GM12878 (cell line): ENCODE results near the gene CDO1. TPM values are rescaled to one million over a fixed set of nuclear protein-coding genes. Genes with fewer than 3 reads are reported as not detected.

ENCODE experiments used
- ATAC-seq: fragments of 200-7000 bp; cut with Tn5 transposase; 3 replicates; pipeline ENCODE4 v1.9.1; 2020; ENCODE audit warnings: mild to moderate bottlenecking, moderate library complexity
- BruUV-seq: library from RNA; stranded (reverse); fragments of 400-500 nt; replicated peaks from 2 replicates; lab custom pipeline; 2021; lab: Mats Ljungman, UMichigan
- CTCF ChIA-PET: fragments of 300-600 bp; sonication (Branson Sonifier 250); formaldehyde crosslinking; extraction: SDS; loops from one replicate; lab custom pipeline; 2021; ENCODE audit warnings: inconsistent platforms; lab: Yijun Ruan, JAX
- POLR2A ChIA-PET: fragments of 350-600 bp; formaldehyde crosslinking; extraction: SDS; loops from one replicate; lab custom pipeline; 2021; ENCODE audit warnings: inconsistent platforms; lab: Charles Lee
- RAD21 ChIA-PET: fragments of 300-600 bp; sonication (Branson Sonifier 250); formaldehyde crosslinking; loops from one replicate; lab custom pipeline; 2023; ENCODE audit warnings: antibody characterized with exemption; ENCODE audit not compliant: unreplicated experiment; lab: Charles Lee
- SMC1A ChIA-PET: fragments of 300-600 bp; sonication (Branson Sonifier 250); formaldehyde crosslinking; loops from one replicate; lab custom pipeline; 2023; ENCODE audit not compliant: unreplicated experiment, uncharacterized antibody; lab: Charles Lee
- DNase-seq: peaks from one replicate; pipeline ENCODE4 v3.0.0-alpha.2; 2011; ENCODE audit warnings: low read depth, low spot score
- FAIRE-seq: peaks from 3 replicates; lab custom pipeline; 2011; peaks lifted over from hg19 to GRCh38; lab: Jason Lieb, UNC
- H2AFZ ChIP-seq: 2 replicates; pipeline ENCODE4 v1.6.0; 2011; ENCODE audit warnings: low read depth, low read length, control low read depth; ENCODE audit not compliant: control insufficient read depth
- H3K27ac ChIP-seq: 2 replicates; pipeline ENCODE4 v1.5.1; 2011; ENCODE audit warnings: control low read depth; ENCODE audit not compliant: control insufficient read depth, insufficient read depth
- H3K27me3 ChIP-seq, 2 experiments: replicated peaks in 1 of 2; 2 replicates each; pipeline versions ENCODE4 v1.6.0 to v1.6.1; 2011; ENCODE audit warnings: low read length in 1 of 2; ENCODE audit not compliant: control insufficient read depth in 2 of 2, insufficient read depth in 2 of 2
- H3K36me3 ChIP-seq, 2 experiments: 2 replicates each; pipeline ENCODE4 v1.5.1; 2011; ENCODE audit warnings: low read length in 1 of 2; ENCODE audit not compliant: control insufficient read depth in 2 of 2, insufficient read depth in 2 of 2
- H3K4me1 ChIP-seq: 2 replicates; pipeline ENCODE4 v1.6.1; 2011; ENCODE audit warnings: mild to moderate bottlenecking, low read length, moderate library complexity, mixed read lengths; ENCODE audit not compliant: control insufficient read depth, insufficient read depth
- H3K4me2 ChIP-seq: 2 replicates; pipeline ENCODE4 v1.6.0; 2011; ENCODE audit warnings: control low read depth; ENCODE audit not compliant: control insufficient read depth, insufficient read depth
- H3K4me3 ChIP-seq: fragments of 200-600 bp; sonication (generic); 2 replicates; pipeline ENCODE4 v1.5.1; 2016
- H3K79me2 ChIP-seq: 2 replicates; pipeline ENCODE4 v1.6.0; 2011; ENCODE audit warnings: low read length; ENCODE audit not compliant: control insufficient read depth, insufficient read depth
- H3K9ac ChIP-seq: 2 replicates; pipeline ENCODE4 v1.8.0; 2011; ENCODE audit warnings: low read length, control low read depth, mixed read lengths; ENCODE audit not compliant: control insufficient read depth, insufficient read depth
- H3K9me3 ChIP-seq: replicated peaks from 3 replicates; pipeline ENCODE4 v1.5.1; 2011; ENCODE audit warnings: mild to moderate bottlenecking, low read length; ENCODE audit not compliant: control insufficient read depth, insufficient read depth
- H4K20me1 ChIP-seq: 2 replicates; pipeline ENCODE4 v1.6.0; 2011; ENCODE audit not compliant: control insufficient read depth, insufficient read depth
- CHD1 ChIP-seq: IDR thresholded peaks from 2 replicates; pipeline ENCODE4 v1.6.1; 2012; ENCODE audit warnings: low read depth, low read length, improper control_type of control experiment
- ESRRA ChIP-seq: IDR thresholded peaks from 2 replicates; pipeline ENCODE4 v1.6.1; 2012; ENCODE audit warnings: mild to moderate bottlenecking, low read length, improper control_type of control experiment
- IKZF1 ChIP-seq: fragments of 450-650 bp; conservative IDR thresholded peaks from 2 replicates; pipeline ENCODE4 v1.6.1; 2017; ENCODE audit warnings: antibody characterized with exemption, mild to moderate bottlenecking
- KDM1A ChIP-seq: fragments of 200-600 bp; sonication (generic); IDR thresholded peaks from 2 replicates; pipeline ENCODE4 v1.6.1; 2016; ENCODE audit warnings: borderline replicate concordance
- MEF2B ChIP-seq: fragments of 450-650 bp; IDR thresholded peaks from 2 replicates; pipeline ENCODE4 v1.6.1; 2018; ENCODE audit warnings: mild to moderate bottlenecking, moderate library complexity; ENCODE audit not compliant: partially characterized antibody, poor library complexity, severe bottlenecking
- NR2C2 ChIP-seq: IDR thresholded peaks from 2 replicates; pipeline ENCODE4 v1.6.1; 2011; ENCODE audit warnings: borderline replicate concordance, low read depth; ENCODE audit not compliant: control insufficient read depth, insufficient read length
- SKIL ChIP-seq: fragments of 450-650 bp; IDR thresholded peaks from 2 replicates; pipeline ENCODE4 v1.6.1; 2017; ENCODE audit warnings: mild to moderate bottlenecking, low read depth, inconsistent platforms; ENCODE audit not compliant: poor library complexity, severe bottlenecking
- SREBF1 ChIP-seq: IDR thresholded peaks from 2 replicates; pipeline ENCODE4 v1.6.1; 2012; ENCODE audit warnings: mild to moderate bottlenecking, low read length
- TCF7 ChIP-seq: IDR thresholded peaks from 2 replicates; pipeline ENCODE4 v1.6.1; 2014; ENCODE audit warnings: antibody characterized with exemption, borderline replicate concordance
- WGBS: methylation state at CpG from one replicate; pipeline ENCODE4 v1.1.6; 2016; ENCODE audit warnings: low lambda C conversion rate; ENCODE audit not compliant: insufficient replicate concordance, insufficient coverage; ENCODE audit errors: missing lambda C conversion rate; 5-methylcytosine and 5-hydroxymethylcytosine counted together
- in situ Hi-C: fragments of 300-500 bp; cut with MboI; formaldehyde crosslinking; loops from 9 replicates; pipeline ENCODE4 v1.14.3; 2018; ENCODE audit warnings: mixed read lengths
- intact Hi-C: fragments of 100-400 bp; cut with micrococcal nuclease; formaldehyde crosslinking; loops from one replicate; pipeline ENCODE4 v1.14.2; 2022; ENCODE audit not compliant: unreplicated experiment
- polyA plus RNA-seq, 11 experiments: library from polyadenylated mRNA; depleted of rRNA in 4 of 11; unstranded in 6 of 11; stranded (reverse) in 5 of 11; fragments of >200 nt; fragmentation: Nextera tagmentation in 4 of 11; fragmentation: Illumina TruSeq in 1 of 11; extraction: Ambion mirVana in 4 of 11; extraction: Trizol in 1 of 11; gene quantifications; 1 replicate in 1 of 11; 2 replicates in 10 of 11; pipeline versions ENCODE4 v1.2.1 to v1.2.3, GENCODE V29; 2011 to 2016; ENCODE audit warnings: inconsistent platforms in 2 of 11, missing spikeins in 2 of 11, low read depth in 1 of 11
- total RNA-seq, 4 experiments: library from RNA; depleted of rRNA in 3 of 4; stranded (reverse); fragments of >200 nt in 3 of 4; fragmentation: Illumina TruSeq in 1 of 4; extraction: Trizol in 1 of 4; gene quantifications; 2 replicates each; pipeline versions ENCODE4 v1.2.1 to v1.2.3, GENCODE V29; 2013 to 2021

CDO1 gene
- total and polyA plus RNA-seq, 10 of the 15 experiments (the other 5 are each of a cell fraction or from before 2014, with no cell fraction given), result 0.05 TPM; not detected in 9

- ChIA-PET SMC1A (no interaction called here), CTCF (no interaction called here), RAD21 (no interaction called here), POLR2A (no interaction called here)
- no peak for ATAC-seq
- Histone ChIP-seq H3K4me2 (no peak overlapping the region), H3K4me1 (no peaks in the 10 kb centered on the region), H3K27me3 (no peaks in the 10 kb centered on the region), H3K27ac (no peak overlapping the region), H3K9ac (no peak overlapping the region), H3K4me3 (no peak overlapping the region), H2AFZ (no peak overlapping the region), H4K20me1 (no peaks in the 10 kb centered on the region), H3K9me3 (peaks cover 2% of the 10 kb centered on the region; the same call in 2 of the 3 replicates), H3K36me3 (no peaks in the 10 kb centered on the region), H3K79me2 (peaks cover 69% of the 10 kb centered on the region)
- no TSS peak for BruUV-seq
- 100% methylated on average over 1 of the region's 1 CpG for WGBS
- no peak for DNase-seq
- no peak for TF ChIP-seq NR2C2
- TF ChIP-seq IKZF1, result no peak
- no peak for TF ChIP-seq ESRRA
- TF ChIP-seq TCF7, result no peak
- TF ChIP-seq CHD1, result no peak
- TF ChIP-seq SREBF1, result no peak
- no peak for TF ChIP-seq KDM1A
- no peak for TF ChIP-seq MEF2B
- TF ChIP-seq SKIL, result no peak
- intact Hi-C loops, result no loop called here
- in situ Hi-C loops, result no loop called here
- no peak for FAIRE-seq
Observed at GRCh38 chr5:115857057-115857479, 40.6 kb upstream of the CDO1 start.
